GM21528 (cell line): ENCODE results near the gene AQP12B.
"Not testable (repeated sequence)": the region's sequence is repeated elsewhere in the genome, so short reads cannot be mapped to it uniquely, and the experiment has no call there.

ENCODE experiments used
- ATAC-seq: cut with Tn5 transposase; IDR thresholded peaks from one replicate; pipeline ENCODE4 v1.9.1; 2021; ENCODE audit warnings: mild to moderate bottlenecking, moderate library complexity; ENCODE audit not compliant: unreplicated experiment, low FRiP score

Gene AQP12B

DNA sequence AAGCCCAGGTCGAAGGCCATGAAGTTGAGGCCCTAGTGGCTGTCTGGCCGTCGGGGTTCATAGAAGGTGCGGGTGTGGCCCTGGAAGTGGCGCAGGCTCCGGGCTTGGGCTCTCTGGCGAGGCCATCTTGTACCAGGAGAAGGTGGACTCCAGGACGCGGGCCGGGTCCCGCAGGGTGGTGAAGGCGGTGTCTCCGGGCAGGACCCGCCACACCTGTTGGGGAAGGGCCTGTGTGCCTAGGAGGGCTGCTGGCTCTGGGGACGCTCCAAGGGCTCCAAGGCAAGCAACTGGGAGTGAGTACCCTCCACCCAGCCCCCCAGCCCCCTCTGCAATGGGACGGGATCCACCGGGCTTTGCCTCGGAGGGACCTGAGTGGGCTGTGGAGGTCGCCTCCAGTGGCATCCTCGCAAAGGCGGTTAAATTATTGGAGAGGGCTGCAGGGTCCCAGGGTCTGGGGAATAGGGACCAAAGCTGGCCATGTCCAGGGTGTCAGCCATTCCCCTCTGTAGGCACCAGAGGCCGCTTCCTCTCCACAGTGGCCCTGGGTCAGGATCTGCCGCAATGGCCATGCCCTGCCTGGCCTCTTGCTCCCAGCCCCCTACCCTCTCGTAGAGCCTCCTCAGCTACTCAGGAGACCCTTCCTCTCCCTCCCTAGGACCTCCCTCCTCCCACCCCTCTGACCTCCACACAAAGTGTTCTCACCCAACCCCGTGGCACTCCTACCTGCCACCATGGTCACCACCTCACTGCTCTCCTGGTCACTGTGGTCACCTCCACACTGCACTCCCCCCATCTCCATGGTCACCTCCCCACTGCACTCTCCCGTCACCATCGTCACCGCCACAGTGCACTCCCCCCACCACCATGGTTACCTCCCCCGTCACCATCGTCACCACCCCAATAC, 19.3 kb upstream of the AQP12B start:
- ATAC-seq: no peak

DNA sequence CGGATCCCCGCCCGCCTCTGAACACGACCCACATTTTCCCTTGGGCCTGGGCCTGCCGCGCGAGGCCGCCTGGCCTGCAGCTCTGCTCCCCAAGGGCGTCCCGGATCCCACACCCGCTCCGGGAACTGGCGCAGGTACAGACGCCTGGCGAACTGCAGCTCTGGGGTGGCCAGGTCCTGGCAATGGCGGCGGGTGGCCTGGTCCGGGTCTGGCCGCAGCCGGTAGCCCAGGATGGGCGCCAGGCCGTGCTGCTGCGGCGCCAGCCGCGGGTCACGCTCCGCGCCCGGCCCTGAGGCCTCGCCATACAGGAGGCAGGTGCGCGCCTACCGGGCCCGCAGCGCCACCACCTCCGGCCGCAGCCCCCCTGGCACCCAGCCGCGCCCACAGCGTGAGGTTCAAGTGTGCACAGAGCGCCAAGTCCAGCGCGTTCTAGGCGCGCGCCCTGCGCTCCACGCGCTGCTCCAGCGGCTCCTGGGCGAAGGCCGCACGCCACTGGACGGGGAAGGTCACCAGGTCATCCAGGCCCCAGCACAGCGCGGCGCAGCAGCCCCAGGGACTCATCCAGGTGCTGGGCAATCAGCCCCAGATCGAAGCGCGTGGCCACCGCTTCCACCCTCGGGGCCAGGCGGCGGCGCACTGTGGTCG, 18.5 kb upstream of the AQP12B start:
- ATAC-seq: no peak

DNA sequence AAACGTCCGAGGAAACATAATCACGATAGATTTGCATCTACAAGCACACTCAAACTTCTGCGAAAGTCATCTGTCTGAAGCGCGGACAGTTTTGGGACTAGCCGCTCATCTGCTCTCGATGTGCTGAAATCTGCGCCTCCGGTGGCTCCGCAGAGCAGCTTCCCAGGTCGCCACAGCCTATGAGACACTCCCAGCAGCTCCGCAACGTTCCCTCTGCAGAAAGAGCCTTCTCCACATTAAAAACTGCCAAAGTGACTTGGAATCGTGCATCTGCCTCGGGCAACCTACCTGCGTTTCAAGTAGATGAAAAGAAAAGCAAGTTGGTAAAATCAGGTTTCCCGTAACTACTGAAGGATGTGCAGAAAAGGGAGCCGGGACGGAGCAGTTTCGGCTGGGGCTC, 17.9 kb upstream of the AQP12B start:
- not testable (repeated sequence) for ATAC-seq

DNA sequence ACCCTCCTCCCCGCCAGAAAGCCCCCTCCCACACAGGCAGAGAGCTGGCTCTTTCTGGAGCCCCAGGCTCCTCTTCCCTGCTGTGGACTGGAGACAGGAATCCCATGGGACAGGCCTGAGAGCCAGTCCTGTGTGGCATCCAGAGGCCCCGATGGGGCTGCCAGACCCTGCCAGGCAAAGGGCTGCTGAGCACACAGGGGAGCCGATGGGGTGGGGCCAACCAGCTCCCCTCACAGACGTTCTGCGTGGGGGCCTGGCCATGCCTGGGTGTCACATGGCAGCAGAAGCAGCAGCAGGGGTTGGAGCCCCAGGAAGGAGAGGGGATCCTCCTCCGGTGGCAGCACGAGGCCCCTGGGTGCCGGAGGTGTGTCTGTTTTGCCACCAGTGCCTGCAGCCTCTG, 17.1 kb upstream of the AQP12B start:
- not testable (repeated sequence) for ATAC-seq

DNA sequence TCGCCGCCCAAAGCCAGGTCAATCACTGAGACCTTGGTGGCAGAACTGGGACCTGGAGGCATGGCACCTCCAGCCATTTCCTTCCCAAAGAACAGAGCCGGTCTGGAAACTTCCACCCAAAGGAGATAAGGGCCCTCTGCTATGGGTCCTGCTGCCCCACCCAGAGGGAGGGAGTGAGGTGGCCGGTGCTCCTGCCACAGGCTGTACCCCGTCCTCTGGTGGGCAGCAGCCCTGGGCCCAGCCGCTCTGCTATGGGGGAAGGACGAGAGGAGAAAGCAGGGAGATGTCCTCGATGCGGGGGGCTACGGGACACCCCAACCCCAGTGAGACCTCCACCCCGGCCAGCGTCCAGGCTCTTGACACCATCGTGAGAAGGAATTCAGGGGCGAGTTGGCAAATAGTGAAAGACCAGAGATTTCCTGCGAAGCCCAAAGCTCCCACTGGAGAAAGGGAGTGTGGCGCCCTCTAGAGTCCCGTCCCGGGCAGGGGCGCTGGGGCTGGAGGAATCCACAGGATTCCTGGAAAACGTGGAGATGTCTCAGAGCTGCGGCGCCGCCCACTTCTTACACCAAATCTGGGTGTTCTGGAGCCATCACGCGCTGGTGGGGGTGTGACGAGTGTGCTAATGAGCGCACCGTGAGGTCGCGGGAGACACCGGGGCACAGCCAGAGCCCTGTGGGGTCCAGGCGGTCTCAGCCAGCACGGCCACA, 16.3 kb upstream of the AQP12B start:
- ATAC-seq: not testable (repeated sequence)

DNA sequence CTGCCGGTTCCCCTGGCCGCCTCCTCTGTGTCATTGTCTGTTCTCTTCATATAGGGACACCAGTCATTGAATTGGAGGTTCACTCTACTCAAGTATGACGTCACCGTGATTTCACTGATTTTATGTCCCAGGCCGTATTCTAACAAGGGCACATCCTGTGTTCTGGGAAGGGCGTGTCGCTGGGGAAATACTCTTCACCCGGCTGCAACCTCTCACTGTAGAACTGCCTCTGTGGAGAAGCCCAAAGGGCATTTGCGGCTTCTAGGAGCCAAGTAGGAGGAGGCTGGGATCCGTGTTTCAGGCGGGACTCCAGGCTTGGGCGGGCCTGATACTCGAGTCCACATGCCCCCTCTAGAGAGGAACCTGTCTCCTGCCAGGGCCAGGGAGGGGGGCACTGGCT, 13.8 kb upstream of the AQP12B start:
- ATAC-seq: not testable (repeated sequence)

DNA sequence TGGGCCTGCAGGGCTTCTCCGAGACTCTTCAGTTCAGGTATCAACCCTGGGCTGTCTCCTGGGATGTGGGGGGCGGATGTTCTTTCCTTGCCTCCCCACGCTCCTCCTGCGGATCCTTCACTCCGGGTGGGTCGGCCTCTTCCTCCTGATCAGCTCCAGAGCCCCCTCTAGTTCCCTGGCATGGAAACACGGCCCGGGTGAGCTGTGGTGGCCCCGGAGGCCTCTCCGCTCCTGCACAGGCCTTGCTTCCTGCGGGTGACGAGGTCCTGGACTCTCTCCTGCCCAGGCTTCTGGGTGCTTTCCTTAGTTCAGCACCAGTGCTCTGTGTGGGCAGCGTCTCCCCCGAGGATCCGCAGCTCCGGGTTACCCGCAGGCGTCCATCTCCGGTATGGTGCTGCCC, 12.9 kb upstream of the AQP12B start:
- not testable (repeated sequence) for ATAC-seq

DNA sequence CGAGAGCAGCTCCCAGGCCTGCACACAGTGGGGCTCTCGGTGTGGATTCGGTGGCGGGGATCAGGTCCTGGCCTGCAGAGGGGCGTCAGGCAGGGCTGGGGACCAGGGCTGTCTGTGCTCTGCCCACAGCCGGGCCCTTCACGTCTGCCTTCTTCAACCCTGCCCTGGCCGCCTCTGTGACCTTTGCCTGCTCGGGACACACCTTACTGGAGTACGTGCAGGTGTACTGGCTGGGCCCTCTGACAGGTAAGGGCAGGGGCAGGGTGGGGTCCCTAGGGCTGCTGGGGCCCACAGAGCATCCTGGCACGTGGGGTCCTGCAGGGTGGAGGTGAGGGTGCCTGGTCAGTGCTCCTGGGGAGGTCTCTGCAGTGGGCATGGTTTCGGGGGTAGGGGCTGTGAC, 11.6 kb upstream of the AQP12B start:
- ATAC-seq: not testable (repeated sequence)

DNA sequence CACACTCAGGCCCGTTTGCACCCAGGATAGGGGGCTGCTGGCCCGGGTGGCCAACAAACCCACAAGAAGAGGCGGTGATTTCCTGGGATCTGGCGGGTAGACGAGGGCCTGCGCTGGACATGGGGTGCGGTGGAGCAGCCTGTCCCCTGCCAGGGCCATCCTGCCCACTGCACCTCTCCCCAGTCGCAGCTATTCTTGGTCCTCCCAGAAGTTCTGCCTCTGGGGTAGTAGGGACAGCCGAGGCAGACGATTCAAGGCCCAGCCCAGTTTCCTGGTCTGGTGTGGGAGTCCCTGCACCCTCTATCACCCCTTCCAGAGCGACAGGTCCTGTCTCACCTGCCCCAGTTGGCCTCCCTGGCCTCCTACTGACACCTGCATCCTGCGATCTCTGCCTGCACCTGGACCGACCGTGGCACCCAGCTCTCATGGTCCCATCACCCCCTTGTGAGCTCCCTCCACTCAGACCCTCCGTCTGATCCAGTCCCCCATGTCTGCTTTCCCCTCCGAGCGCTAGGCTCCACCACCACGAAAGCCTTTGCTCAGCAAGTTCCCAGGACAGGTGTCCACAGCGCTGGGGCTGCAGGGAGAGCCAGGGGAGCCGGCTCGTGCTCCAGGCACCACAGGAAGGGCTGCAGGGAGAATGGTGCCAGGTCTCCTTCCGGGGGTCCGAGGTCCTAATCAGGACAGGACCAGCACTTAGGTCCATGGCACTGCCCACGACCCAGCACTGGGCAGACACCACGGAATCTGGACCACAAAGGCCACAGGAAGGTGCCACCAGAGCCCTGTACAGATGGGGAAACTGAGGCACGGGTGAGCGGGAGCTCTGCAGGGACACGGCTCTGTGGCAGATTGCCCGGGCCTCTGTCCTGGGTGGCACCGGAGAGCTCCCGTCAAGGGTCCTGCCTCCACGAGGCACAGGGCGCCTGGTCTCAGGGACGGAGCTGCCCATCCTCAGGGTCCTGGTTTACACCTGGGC, 10.2 kb upstream of the AQP12B start:
- not testable (repeated sequence) for ATAC-seq

DNA sequence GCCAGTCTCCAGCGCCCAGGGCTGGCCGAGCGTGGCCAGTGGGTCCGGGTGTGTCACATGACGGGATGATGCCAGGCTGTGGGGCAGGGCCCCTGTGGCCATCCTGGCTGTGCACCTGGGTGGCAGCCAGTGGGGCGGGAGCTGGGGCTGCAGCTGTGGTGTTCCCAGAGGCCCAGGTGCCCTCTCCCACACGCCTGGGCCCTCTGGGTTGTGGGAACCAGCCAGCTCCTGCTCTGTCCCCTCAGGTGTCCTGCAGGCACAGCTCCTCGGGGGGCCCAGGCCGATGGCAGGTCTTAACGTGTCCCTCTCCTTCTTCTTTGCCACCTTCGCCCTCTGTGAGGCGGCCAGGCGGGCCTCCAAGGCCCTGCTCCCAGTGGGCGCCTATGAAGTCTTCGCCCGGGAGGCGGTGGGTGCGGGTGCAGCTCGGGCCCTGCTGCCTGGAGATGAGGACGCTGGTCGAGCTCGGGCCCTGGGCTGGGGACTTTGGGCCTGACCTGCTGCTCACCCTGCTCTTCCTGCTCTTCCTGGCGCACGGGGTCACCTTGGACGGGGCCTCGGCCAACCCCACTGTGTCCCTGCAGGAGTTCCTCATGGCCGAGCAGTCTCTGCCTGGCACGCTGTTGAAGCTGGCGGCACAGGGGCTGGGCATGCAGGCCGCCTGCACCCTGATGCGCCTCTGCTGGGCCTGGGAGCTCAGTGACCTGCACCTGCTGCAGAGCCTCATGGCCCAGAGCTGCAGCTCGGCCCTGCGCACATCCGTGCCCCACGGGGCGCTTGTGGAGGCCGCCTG, 9.1 kb upstream of the AQP12B start, which contains the start of gene AQP12A:
AQP12A (plus strand) TSS at position 236 of the 790 bp plus-strand sequence; CDS start at position 284, 48 bp downstream.
- not testable (repeated sequence) for ATAC-seq

DNA sequence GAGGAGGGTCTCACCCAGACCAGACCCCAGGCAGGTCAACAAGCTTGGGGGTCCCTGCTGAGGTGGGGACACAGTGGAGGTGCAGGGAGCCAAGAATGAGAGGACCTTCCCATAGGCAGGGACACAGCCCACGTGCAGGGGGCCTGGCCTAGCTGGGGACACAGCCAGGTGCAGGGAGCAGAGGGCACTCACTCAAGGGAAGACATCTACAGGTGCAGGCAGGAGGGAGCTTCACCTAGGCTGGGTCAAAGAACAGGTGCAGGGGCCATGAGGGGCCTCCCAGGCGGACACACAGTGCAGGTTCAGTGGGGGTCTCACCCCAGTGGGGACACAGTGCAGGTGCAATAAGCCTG, 8.4 kb upstream of the AQP12B start:
- ATAC-seq: not testable (repeated sequence)

DNA sequence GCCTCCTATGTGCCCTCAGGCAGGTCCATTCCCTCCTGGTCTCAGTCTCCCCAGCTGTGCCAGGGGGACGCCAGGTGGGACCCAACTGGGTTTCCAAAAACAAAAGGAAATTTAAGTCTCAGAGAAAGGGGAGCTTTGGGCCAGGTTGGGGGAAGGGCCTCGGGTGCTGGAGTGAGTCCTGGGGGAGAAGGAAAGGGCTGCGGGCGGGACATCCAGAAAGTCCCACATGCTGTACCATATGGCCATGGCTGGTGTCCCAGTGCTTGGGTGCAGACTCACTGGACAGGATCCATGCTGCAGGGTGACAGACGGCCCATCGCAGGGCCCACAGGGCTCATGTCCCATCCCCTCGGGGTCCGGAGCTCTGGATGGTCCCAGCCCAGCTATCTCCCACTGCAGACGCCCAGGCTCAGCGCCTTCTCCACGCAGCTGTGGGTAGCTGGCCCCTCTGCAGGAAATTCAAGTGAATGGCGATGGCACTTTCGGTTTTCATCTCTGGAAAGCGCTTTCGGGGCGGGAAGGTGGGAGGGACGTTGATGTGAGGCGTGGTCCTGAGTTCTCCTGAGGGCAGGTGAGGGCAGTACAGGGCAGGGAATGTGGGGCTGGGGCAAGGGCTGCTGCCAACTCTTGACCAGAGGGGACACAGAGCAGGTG, 7.9 kb upstream of the AQP12B start:
- not testable (repeated sequence) for ATAC-seq

DNA sequence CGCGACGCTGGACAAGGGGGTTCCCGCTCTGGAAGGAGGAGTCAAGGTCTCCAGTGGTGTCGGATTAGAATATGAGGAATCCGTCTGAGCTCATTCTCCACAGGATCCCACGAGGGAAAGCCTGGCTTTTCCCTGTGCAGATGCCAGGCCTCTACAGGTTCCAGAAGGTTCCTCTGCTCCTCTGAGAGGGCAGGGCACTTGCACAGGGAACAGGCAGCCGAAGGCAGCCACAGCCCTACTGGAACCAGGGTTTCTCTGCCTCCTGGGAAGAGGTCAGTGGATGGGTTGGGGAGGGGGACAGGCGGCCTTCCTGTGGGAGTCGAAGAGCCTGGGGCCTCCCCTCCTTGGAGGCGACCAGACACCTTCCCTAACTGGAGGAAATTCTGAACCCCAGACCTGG, 7.3 kb upstream of the AQP12B start:
- ATAC-seq: no peak

DNA sequence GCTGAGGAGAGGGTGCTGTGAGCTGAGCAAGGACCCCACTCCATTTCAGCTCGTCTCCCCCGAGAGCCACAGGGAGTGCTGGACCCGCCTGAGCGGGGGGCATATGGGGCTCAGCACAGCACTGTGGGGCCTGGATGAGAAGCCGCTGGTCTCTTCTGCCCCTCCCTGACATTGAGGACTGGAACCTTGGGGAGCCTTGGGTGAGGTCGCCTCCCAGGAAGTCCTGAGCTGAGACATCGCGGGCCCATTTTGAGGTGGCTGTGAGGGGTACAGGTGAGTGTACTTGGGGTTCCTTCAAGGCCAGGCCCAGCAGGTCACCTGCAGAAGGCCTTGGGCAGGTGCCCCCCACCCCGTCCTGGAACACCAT, 5.9 kb upstream of the AQP12B start:
- ATAC-seq: no peak

DNA sequence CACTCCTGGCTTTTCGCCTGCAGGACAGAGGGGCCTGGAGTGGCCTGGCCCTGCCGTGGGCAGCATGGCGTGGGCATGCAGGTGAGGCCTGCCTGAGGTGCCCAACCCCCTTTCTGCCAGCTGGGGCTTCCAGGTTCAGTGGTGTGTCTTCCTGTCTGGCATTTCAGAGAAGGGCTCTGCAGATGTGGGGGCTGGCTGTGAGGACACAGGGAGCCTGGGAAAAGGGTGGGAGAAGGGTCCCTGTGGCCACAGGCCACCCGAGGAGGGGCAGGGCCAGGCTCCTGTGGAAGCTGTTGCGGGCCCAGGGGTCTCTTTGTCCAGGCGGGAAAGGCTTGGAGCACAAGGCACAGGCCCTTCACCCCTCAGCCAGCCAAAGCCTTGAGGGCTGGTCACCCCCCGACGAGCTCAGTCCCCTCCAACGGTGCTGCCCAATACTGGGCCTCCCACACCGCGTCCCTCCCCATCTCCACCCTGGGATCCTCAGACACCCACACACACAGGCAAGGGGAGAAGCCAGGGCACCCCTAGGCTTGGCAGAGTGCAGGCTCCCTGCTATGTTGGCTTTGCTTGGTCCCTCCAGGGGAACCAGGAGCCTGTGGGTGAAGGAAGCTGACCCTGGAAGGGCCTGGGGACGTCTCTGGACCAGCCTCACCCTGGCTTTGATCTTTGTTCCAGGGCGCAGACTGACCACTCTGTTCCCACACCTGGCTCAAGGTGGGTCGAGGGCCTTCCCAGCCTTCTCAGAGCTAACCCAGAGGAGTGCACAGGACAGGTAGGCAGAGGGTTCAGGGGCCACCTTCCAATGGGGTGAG, 5.3 kb upstream of the AQP12B start:
- no peak for ATAC-seq

DNA sequence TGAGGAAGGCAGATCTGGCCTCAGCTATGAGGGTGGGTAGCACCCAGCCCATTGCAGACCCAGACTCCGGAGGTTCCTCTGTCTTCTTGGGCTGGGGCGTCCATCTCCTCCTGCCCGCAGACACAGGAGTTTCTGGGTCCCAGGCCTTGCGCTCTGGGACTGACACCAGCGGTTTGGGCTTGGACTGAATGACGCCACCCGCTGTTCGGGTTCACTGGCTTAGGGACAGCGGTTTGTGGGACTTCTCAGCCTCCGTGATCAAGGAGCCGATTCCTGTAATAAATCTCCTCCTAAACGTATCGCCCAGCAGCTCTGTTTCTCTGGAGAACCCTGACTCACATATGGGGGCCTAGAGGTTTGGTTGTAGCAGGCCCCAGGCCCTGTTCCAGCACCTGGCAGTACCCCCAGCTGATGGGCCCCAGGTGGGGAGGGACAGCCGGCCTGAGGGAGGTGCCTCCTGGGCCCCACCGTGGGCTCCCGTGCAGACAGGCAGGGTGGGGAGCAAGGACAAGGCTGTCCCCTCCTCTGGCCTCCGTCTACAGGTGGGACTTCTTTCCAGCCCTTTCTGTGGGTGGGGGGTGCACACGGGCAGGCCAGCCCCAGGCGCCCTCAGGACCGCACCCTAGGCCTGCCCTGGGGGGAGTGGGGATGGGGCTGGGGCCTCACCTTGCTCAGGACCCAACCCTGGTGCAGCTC, 4.5 kb upstream of the AQP12B start:
- no peak for ATAC-seq

DNA sequence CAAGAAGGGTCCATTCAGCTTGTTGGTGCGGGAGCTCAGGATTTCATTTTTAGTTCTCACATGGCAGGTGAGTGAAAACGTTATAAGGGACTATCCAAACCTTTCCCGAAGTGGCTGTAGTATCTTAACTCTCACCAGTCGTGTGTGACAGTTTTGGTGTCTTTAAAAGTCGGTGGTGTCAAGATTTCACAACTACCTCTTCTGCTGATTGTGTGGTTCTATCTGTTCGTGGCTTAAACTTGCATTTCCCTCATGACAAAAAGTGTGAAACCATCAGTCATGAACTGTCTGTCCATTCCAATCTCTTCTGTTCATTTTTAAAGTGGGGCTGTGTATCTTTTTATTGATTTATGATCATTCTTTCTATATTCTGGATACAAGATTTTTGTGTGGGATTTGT, 3.8 kb upstream of the AQP12B start:
- no peak for ATAC-seq
